Measurements from ENCODE around the gene PPP6R3. TPM values are rescaled to one million over a fixed set of nuclear protein-coding genes. Genes with fewer than 3 reads are reported as not detected.

The PPP6R3 gene
- polyA plus RNA-seq, 1 donor from 2014 or later, result 111 TPM

DNA sequence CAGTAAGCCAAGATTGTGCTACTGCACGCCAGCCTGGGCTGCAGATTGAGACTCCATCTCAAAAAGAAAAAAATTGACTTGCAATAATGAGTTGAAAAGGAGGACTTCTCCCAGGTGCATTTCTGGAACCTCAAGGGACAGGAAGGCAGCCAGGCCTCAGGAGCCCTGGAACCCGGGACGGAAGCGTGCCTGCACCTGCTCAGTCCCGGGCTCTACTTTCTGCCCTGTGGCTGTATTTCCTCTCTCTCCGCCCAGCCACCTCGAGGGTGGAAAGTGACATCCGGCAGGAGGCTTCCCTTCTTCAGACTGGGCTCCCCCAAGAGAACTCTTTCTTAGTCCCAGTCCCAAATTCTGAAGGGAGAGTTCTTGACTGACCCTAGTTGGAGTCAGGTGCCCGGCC is 203.6 kb downstream of the PPP6R3 start:
- Histone ChIP-seq H3K4me3 (ENCODE audit: low read length) (no peak overlapping the region), H3K9me2 (ENCODE audit: insufficient read depth, low read length) (no peaks in the 10 kb centered on the region), H3K9ac (ENCODE audit: low read length) (no peak overlapping the region), H3K9me3 (ENCODE audit: low read length) (no peaks in the 10 kb centered on the region), H3K27me3 (ENCODE audit: insufficient read depth, low read depth, low read length) (no peaks in the 10 kb centered on the region), H2AFZ (ENCODE audit: low read depth, low read length) (no peak overlapping the region), H3K27ac (ENCODE audit: low read length) (no peak overlapping the region), H3K4me2 (ENCODE audit: low read length) (no peak overlapping the region), H4K20me1 (ENCODE audit: insufficient read depth) (no peaks in the 10 kb centered on the region), H3K79me2 (replicated peaks; ENCODE audit: insufficient read depth, low read length) (no peaks in the 10 kb centered on the region), H3F3A (ENCODE audit: insufficient read depth, low read length, poor library complexity, severe bottlenecking) (no peaks in the 10 kb centered on the region), H3K36me3 (ENCODE audit: insufficient read depth, low read length) (no peaks in the 10 kb centered on the region)
- TF ChIP-seq EP300 (conservative IDR thresholded peaks at IDR 0.05; ENCODE audit: poor library complexity, severe bottlenecking) (no peak), TAF1 (IDR thresholded peaks at IDR 0.05; ENCODE audit: low read depth) (no peak)

DNA sequence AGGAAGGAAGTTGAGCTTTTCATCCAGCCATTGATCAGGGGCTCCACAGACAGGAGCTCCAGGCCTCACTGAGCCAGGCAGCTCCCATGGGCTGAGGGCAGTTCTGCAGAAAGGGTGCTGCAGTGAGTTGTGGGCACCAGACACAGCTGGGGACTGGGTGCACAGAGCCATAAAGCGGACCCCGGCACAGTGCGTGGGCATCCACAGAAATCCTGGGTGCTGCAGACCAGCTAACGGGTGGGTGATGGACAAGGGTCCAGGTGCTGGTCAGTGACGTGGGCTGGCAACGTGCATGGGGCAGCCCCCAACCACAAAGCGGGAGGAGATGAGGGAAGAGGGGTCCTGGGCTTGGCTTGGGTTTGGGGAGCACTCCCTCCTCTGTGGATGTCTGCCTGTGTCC is 204.4 kb downstream of the PPP6R3 start:
- H3K4me3 ChIP-seq (ENCODE audit: low read length), result no peak overlapping the region
- no peaks in the 10 kb centered on the region for H3F3A ChIP-seq (ENCODE audit: insufficient read depth, low read length, poor library complexity, severe bottlenecking)
- H3K9ac ChIP-seq (ENCODE audit: low read length), result no peak overlapping the region
- H3K4me2 ChIP-seq (ENCODE audit: low read length), result no peak overlapping the region
- no peaks in the 10 kb centered on the region for H4K20me1 ChIP-seq (ENCODE audit: insufficient read depth)
- no peak overlapping the region for H2AFZ ChIP-seq (ENCODE audit: low read depth, low read length)
- TF ChIP-seq, protein P1, sequence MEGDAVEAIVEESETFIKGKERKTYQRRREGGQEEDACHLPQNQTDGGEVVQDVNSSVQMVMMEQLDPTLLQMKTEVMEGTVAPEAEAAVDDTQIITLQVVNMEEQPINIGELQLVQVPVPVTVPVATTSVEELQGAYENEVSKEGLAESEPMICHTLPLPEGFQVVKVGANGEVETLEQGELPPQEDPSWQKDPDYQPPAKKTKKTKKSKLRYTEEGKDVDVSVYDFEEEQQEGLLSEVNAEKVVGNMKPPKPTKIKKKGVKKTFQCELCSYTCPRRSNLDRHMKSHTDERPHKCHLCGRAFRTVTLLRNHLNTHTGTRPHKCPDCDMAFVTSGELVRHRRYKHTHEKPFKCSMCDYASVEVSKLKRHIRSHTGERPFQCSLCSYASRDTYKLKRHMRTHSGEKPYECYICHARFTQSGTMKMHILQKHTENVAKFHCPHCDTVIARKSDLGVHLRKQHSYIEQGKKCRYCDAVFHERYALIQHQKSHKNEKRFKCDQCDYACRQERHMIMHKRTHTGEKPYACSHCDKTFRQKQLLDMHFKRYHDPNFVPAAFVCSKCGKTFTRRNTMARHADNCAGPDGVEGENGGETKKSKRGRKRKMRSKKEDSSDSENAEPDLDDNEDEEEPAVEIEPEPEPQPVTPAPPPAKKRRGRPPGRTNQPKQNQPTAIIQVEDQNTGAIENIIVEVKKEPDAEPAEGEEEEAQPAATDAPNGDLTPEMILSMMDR (IDR thresholded peaks at IDR 0.05; ENCODE audit: poor library complexity, severe bottlenecking), result no peak
- TF ChIP-seq RAD21 (conservative IDR thresholded peaks at IDR 0.05), result no peak
- TF ChIP-seq MXI1 (conservative IDR thresholded peaks at IDR 0.05; ENCODE audit: poor library complexity, severe bottlenecking), result no peak
- TF ChIP-seq, protein P2, sequence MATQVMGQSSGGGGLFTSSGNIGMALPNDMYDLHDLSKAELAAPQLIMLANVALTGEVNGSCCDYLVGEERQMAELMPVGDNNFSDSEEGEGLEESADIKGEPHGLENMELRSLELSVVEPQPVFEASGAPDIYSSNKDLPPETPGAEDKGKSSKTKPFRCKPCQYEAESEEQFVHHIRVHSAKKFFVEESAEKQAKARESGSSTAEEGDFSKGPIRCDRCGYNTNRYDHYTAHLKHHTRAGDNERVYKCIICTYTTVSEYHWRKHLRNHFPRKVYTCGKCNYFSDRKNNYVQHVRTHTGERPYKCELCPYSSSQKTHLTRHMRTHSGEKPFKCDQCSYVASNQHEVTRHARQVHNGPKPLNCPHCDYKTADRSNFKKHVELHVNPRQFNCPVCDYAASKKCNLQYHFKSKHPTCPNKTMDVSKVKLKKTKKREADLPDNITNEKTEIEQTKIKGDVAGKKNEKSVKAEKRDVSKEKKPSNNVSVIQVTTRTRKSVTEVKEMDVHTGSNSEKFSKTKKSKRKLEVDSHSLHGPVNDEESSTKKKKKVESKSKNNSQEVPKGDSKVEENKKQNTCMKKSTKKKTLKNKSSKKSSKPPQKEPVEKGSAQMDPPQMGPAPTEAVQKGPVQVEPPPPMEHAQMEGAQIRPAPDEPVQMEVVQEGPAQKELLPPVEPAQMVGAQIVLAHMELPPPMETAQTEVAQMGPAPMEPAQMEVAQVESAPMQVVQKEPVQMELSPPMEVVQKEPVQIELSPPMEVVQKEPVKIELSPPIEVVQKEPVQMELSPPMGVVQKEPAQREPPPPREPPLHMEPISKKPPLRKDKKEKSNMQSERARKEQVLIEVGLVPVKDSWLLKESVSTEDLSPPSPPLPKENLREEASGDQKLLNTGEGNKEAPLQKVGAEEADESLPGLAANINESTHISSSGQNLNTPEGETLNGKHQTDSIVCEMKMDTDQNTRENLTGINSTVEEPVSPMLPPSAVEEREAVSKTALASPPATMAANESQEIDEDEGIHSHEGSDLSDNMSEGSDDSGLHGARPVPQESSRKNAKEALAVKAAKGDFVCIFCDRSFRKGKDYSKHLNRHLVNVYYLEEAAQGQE (IDR thresholded peaks at IDR 0.05; ENCODE audit: borderline replicate concordance), result no peak
- TF ChIP-seq EP300 (conservative IDR thresholded peaks at IDR 0.05; ENCODE audit: poor library complexity, severe bottlenecking), result no peak
- TF ChIP-seq SMC3 (conservative IDR thresholded peaks at IDR 0.05; ENCODE audit: poor library complexity), result no peak
- TF ChIP-seq POLR2AphosphoS5 (IDR thresholded peaks at IDR 0.05), result no peak
- TF ChIP-seq TAF1 (IDR thresholded peaks at IDR 0.05; ENCODE audit: low read depth), result no peak
- no peak for TF ChIP-seq EZH2 (IDR thresholded peaks at IDR 0.05; ENCODE audit: borderline replicate concordance, insufficient read depth, low read length, poor library complexity, severe bottlenecking)
- H3K9me3 ChIP-seq (ENCODE audit: low read length), result no peaks in the 10 kb centered on the region
- H3K27me3 ChIP-seq (ENCODE audit: insufficient read depth, low read depth, low read length), result no peaks in the 10 kb centered on the region
- H3K9me2 ChIP-seq (ENCODE audit: insufficient read depth, low read length), result no peaks in the 10 kb centered on the region
- no peaks in the 10 kb centered on the region for H3K36me3 ChIP-seq (ENCODE audit: insufficient read depth, low read length)
- no peak overlapping the region for H3K27ac ChIP-seq (ENCODE audit: low read length)
- no peaks in the 10 kb centered on the region for H3K79me2 ChIP-seq (replicated peaks; ENCODE audit: insufficient read depth, low read length)

Small RNA genes within 50 kb of the gene (small RNA-seq; reads per million reads assigned to genes)
- gene NDUFA3P2, result 0 reads per million in 3 experiments

Other genes starting within 250 kb of the PPP6R3 start
- 96.8 and 107 TPM in 2 replicates for gene KMT5B, start 247.5 kb upstream of the PPP6R3 start, polyA plus RNA-seq
- 9.6 and 11.8 TPM in 2 replicates for gene C11orf24, start 188.8 kb upstream of the PPP6R3 start, polyA plus RNA-seq
- gene LRP5, start 148.2 kb upstream of the PPP6R3 start, polyA plus RNA-seq, result 3.0 and 5.3 TPM in 2 replicates
- gene GAL, start 223.8 kb downstream of the PPP6R3 start, polyA plus RNA-seq, result 2.1 and 2.2 TPM in 2 replicates

Measured in neural cell (in vitro differentiated cells).